ENCODE results near the gene GRIP2. TPM values are rescaled to one million over a fixed set of nuclear protein-coding genes. Genes with fewer than 3 reads are reported as not detected.

GRIP2 gene
- total and polyA plus RNA-seq, 9 of the 15 experiments (the other 6 are each of a cell fraction or from before 2014, with no cell fraction given), result 0.01 TPM; not detected in 7

- BruUV-seq (replicated peaks), result no TSS peak
- ChIA-PET CTCF (ENCODE audit: low intra/inter-chr PET ratio) (no interaction called here), POLR2A (interaction anchor here (0.7 to 1.4 kb wide), 2 partner anchors 10 to 34 kb away, joined by 4 to 5 read pairs; no protein-coding TSS in a partner anchor)
- Histone ChIP-seq H3K27me3 (ENCODE audit: control insufficient read depth in 2 of 2, insufficient read depth in 2 of 2, low read length in 2 of 2) (peaks cover 77 to 89% of the 10 kb centered on the region in 2 experiments), H2AFZ (ENCODE audit: low read depth, low read length) (no peak overlapping the region), H4K20me1 (replicated peaks; ENCODE audit: control insufficient read depth, insufficient read depth, low read length) (peaks cover 13% of the 10 kb centered on the region), H3K79me2 (ENCODE audit: control insufficient read depth, insufficient read depth, low read length) (no peaks in the 10 kb centered on the region), H3K9me1 (ENCODE audit: control insufficient read depth, insufficient read depth, low read length) (no peaks in the 10 kb centered on the region), H3K9me3 (replicated peaks; ENCODE audit: control insufficient read depth, insufficient read depth, low read depth, low read length) (no peaks in the 10 kb centered on the region), H3K4me3 (no peak overlapping the region), H3K4me2 (ENCODE audit: insufficient read depth, low read length) (no peak overlapping the region), H3K4me1 (replicated peaks in 1 of 2; ENCODE audit: control insufficient read depth in 2 of 2, insufficient read depth in 2 of 2, low read length in 2 of 2) (peaks cover 0 to 16% of the 10 kb centered on the region in 2 experiments; a peak in 2 of 5 replicates), H3K36me3 (ENCODE audit: control insufficient read depth, insufficient read depth, low read length) (no peaks in the 10 kb centered on the region), H3K27ac (ENCODE audit: extremely low read depth, low read depth, low read length) (no peak overlapping the region), H3K9ac (ENCODE audit: insufficient read depth in 1 of 2, low read depth in 2 of 2, low read length in 2 of 2) (no peak overlapping the region)
- 6% methylated on average over 8 of the region's 8 CpGs for WGBS (ENCODE audit: insufficient coverage, low coverage, missing lambda C conversion rate)
- no peak for ATAC-seq
- FAIRE-seq, result no peak
- intact Hi-C loops (cut with micrococcal nuclease) (no loop called here), in situ Hi-C loops (cut with MboI) (loop anchor here (25.0 kb wide), 1 partner anchor 391 kb away; no protein-coding TSS in a partner anchor)
- DNase-seq (ENCODE audit: extremely low read depth in 1 of 4, low spot score in 3 of 4), result no peak
- no peak for TF ChIP-seq RFX1 (IDR thresholded peaks at IDR 0.05)
- TF ChIP-seq SAFB (IDR thresholded peaks at IDR 0.05; ENCODE audit: borderline replicate concordance, low read depth, low read length), result no peak
- TF ChIP-seq CBFB (CRISPR knock-in tag; IDR thresholded peaks at IDR 0.05), result no peak
- TF ChIP-seq ZBTB11 (CRISPR knock-in tag; IDR thresholded peaks at IDR 0.05), result no peak
- TF ChIP-seq ZNF197 (CRISPR knock-in tag; IDR thresholded peaks at IDR 0.05; ENCODE audit: low read depth), result no peak
- TF ChIP-seq SMAD2 (IDR thresholded peaks at IDR 0.05; ENCODE audit: low read depth, low read length), result no peak
- TF ChIP-seq AFF1 (IDR thresholded peaks at IDR 0.05; ENCODE audit: low read depth in 1 of 2, partially characterized antibody in 2 of 2), result no peak
- TF ChIP-seq IRF1 (CRISPR knock-in tag; IDR thresholded peaks at IDR 0.05; ENCODE audit: borderline replicate concordance), result no peak
- no peak for TF ChIP-seq ETV6 (IDR thresholded peaks at IDR 0.05; ENCODE audit: borderline replicate concordance in 1 of 2, low read depth in 2 of 2, low read length in 1 of 2)
- no peak for TF ChIP-seq ETV6 (CRISPR knock-in tag; IDR thresholded peaks at IDR 0.05; ENCODE audit: borderline replicate concordance)
- no peak for TF ChIP-seq THRAP3 (IDR thresholded peaks at IDR 0.05; ENCODE audit: borderline replicate concordance)
- no peak for TF ChIP-seq GTF2E2 (tag; IDR thresholded peaks at IDR 0.05)
- TF ChIP-seq FOSL1 (tag; conservative IDR thresholded peaks at IDR 0.05), result no peak
Observed at GRCh38 chr3:14520967-14521366, 19.2 kb downstream of the GRIP2 start.

All from K562 (cell line).